HG03159 (cell line): ENCODE data around the gene GRHL1.

ENCODE experiments used
- ATAC-seq: cut with Tn5 transposase; IDR thresholded peaks from one replicate; pipeline ENCODE4 v1.9.1; 2021; ENCODE audit warnings: mild to moderate bottlenecking, moderate library complexity; ENCODE audit not compliant: unreplicated experiment

Gene GRHL1

GRCh38 chr2:10036095-10036884, 84.8 kb downstream of the GRHL1 start:
- no peak for ATAC-seq

GRCh38 chr2:10038123-10038522, 86.6 kb downstream of the GRHL1 start:
- ATAC-seq: no peak

DNA sequence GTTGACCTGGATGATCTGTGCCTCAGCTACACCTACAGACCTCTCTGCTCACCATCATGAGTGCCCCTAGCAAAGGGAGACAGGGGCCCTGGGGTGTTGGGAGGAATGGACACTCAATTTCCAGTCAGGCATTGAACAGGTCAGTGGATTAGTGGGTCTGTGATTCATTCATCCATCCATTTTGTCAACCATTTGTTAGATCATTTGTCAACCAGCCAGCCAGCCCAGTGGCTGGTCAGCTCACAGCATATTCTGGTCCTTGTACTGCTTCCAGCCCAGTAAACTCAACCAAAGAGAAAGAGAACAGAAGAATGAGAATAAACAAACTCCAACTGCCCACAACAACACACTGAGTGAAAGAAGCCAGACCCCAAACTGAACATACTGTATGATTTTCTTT, 87.2 kb downstream of the GRHL1 start:
- no peak for ATAC-seq

DNA sequence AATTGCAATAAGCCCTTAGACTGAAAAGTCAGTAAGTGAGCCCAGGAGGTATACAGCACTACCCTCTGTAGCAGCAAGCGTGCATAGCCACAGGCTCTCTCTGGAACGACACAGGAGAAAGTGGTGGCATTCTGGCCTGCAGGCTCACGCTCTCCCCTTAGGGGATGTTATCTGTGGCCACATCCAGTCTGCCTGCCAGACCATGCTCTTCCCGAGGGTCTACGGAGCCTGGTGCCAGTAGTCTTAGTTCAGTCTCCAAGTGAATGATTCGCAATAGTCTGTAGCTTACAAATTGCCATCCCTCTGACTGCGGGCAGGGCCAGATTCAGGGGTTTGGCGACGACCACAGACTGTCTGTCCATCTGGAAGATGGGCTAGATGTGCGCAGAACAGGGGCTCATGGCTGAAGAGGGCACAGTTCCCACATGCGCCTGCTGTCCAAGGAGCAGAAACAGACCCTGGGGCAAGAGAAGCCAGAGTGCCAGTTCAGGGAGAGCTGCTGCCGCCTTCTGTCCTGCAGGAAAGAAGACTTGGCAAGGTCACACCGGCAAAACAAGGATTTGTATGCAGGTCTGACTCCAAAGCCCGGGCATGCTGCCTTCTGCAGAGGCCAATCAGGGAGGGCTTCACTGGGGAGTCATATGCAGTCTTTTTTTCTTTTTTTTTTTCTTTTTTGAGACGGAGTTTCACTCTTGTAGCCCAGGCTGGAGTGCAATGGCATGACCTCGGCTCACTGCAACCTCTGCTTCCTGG, 88.3 kb downstream of the GRHL1 start:
- no peak for ATAC-seq

DNA sequence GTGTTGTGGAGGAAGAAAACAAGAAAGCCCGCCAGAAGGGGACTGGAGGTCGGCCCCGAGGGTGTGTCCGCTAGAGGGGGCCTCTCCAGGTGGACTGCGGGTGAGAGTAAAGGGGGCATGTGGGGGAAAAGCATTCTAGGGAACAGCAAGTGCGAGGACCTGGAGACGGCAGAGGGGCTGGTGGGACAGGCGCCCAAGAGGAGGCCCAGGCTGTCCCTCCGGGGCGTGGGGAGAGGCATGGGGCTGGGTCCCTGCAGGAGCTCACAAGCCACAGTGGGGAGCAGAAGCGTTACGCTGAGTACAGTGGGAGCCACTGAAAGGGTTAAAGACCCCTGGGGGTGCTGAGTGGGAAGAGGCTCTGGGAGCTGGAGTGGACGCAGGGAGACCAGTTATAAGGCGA, 90.2 kb downstream of the GRHL1 start:
- ATAC-seq: no peak

DNA sequence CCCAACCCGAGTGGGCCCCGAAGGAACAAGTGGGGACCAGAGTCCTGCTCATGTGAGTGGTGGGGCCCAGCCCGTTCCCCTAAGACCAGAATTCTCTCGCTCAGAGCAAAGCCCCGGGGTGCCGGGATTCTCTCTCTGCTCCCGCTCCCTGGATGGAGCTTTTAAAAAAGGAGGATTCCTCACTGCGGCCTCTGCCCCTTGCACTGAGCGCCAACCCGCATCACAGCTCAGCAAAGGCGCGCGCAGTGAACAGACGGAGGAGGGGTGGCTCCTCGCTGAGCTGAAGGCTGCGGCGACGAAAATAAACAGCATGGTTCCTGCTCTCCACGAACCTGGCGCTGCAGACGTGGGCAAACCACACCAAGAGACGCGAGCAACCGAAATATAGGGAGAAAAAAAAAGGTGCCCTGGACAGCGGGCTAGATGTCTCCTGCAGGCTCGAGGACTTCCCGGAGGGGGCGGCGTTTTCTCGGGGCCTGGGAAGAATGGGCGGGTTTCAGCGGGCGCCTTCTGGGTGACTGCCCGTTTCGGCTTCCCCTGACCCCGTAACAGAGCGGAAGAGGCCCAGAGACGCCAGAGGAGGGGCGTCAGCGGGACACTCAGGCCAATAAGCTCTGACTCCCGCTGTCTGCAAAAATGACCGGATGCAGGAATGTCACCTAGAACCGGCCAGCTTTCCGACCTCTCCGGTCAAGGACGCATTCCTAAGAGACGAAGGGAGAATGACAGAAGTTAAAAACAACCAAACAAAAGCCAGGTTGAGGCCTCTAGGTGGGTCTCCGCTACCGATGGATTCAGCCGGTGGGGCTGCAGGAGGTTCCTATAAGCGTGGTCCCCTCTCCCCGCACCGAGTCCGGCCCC, 91.0 kb downstream of the GRHL1 start:
- ATAC-seq: no peak

DNA sequence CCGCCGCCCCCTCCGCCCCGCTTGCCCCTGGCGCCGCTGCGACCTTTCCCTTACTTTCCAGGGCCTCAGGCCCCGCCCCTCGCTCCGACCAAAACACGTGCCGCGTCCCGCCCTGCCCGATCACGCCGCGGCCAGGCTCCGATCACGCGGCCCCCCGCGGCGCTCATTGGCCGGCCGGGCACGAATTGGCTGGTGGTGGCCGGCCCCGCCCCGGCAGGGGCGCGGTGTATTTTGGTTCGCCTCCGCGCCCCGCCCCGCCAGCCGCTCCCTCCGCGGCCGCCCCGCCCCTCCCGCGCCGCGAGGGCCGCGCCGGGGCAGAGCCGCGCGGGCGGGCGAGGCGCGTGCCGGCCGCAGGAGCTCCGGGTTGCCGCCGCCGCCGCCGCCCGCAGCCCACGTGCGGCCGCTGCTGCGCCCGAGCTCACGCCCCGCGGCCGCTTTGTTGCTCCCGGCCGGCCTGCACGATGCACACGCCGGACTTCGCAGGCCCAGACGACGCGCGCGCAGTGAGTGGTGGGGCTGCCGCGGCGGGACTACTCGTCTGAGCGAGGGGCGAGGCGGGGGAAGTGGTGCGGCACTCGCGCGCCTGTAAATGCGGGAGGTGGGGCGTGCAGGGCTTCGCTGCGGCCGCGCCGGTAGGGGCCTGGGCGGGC, 91.9 kb downstream of the GRHL1 start, which contains the start of gene KLF11:
TSS of gene KLF11 (plus strand) at position 295 of the 650 bp plus-strand sequence. CDS start at position 462, 167 bp downstream.
- peak; percentile 73 for ATAC-seq

DNA sequence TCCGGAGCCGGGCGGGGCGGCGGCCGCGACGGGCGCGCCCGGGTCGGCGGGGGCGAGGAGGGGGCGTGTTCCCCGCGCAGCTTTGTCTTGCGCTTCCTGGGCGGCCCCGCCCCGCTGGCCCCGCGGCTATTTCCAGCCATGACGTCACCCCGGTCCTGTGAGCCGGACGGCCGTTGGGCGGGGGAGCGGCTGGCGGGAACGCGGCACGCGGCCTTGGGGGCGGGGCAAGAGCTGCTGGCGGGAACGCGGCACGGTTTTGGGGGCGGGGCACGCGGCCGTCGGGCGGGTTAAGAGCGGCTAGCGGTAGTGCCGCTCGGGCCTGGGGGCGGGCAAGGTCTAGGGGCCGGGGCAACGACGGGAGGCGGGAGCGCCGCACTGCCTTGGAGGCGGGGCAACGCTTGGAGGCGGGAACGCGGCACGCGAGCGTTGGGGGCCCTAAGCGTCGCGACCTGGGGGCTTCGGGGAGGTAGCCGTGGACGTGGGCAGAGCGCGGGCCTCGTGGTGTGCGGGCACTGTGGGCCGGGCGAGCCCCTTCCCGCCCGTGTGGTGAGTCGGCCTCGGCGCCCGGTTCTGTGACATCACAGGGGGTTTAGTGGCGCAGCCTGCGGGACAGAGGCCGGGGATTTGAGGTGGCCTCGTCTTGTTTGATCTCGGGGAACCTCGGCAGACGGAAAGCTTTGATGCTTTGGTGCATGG, 92.6 kb downstream of the GRHL1 start:
- peak; percentile 46 for ATAC-seq

- no peak for ATAC-seq
Observed at GRCh38 chr2:10045561-10046355, 94.3 kb downstream of the GRHL1 start.

- ATAC-seq: no peak
Observed at GRCh38 chr2:10046931-10047330, 95.4 kb downstream of the GRHL1 start.

GRCh38 chr2:10047616-10048500, 96.4 kb downstream of the GRHL1 start:
- no peak for ATAC-seq

GRCh38 chr2:10048501-10049171, 97.1 kb downstream of the GRHL1 start:
- ATAC-seq: no peak
